WTC11 (cell line): ENCODE measurements around the gene GAB4. TPM values are rescaled to one million over a fixed set of nuclear protein-coding genes. Genes with fewer than 3 reads are reported as not detected.

Experiments
- ATAC-seq: fragments of 200-7000 bp; cut with Tn5 transposase; 2 replicates; pipeline ENCODE4 v1.10.0; 2021; ENCODE audit warnings: mild to moderate bottlenecking, moderate library complexity
- CTCF ChIA-PET: fragments of 300-600 bp; sonication (Branson Sonifier 250); formaldehyde crosslinking; loops from one replicate; lab custom pipeline; 2021; ENCODE audit warnings: antibody characterized with exemption; lab: Charles Lee
- POLR2A ChIA-PET: fragments of 350-600 bp; sonication (Branson Sonifier 250); formaldehyde crosslinking; loops from one replicate; lab custom pipeline; 2021; ENCODE audit warnings: antibody characterized with exemption; lab: Charles Lee
- DNase-seq: peaks from one replicate; pipeline ENCODE4 v3.0.0; 2021; ENCODE audit warnings: low spot score
- H3K27ac Mint-ChIP-seq: 2 replicates; pipeline ENCODE4 v1.8.0; 2021; ENCODE audit warnings: mixed read lengths
- H3K27me3 Mint-ChIP-seq: 2 replicates; pipeline ENCODE4 v1.8.0; 2021; ENCODE audit warnings: low read depth, mild to moderate bottlenecking, moderate library complexity, mixed read lengths
- H3K36me3 Mint-ChIP-seq: 2 replicates; pipeline ENCODE4 v1.8.0; 2021; ENCODE audit warnings: mixed read lengths
- H3K4me1 Mint-ChIP-seq: 2 replicates; pipeline ENCODE4 v1.8.0; 2022; ENCODE audit warnings: mixed read lengths
- H3K4me3 Mint-ChIP-seq: 2 replicates; pipeline ENCODE4 v1.8.0; 2021; ENCODE audit warnings: mild to moderate bottlenecking, moderate library complexity, mixed read lengths
- H3K9me3 Mint-ChIP-seq: 2 replicates; pipeline ENCODE4 v1.8.0; 2021; ENCODE audit warnings: mixed read lengths
- EMX1 ChIP-seq: fragments of 250-450 bp; sonication (Bioruptor Pico); IDR thresholded peaks from 2 replicates; pipeline ENCODE4 v1.8.0; 2021; ENCODE audit warnings: mild to moderate bottlenecking
- FOXJ3 ChIP-seq: sonication (generic); formaldehyde crosslinking; IDR thresholded peaks from 2 replicates; pipeline ENCODE4 v1.9.0; 2021; ENCODE audit warnings: missing genetic modification reagents, mild to moderate bottlenecking, borderline replicate concordance
- NR1H2 ChIP-seq: sonication (generic); formaldehyde crosslinking; IDR thresholded peaks from 2 replicates; pipeline ENCODE4 v1.9.0; 2021; ENCODE audit warnings: mild to moderate bottlenecking, moderate library complexity, missing genetic modification reagents
- NR3C1 ChIP-seq: sonication (generic); formaldehyde crosslinking; conservative IDR thresholded peaks from 2 replicates; pipeline ENCODE4 v1.8.1; 2023; ENCODE audit warnings: low read depth, mild to moderate bottlenecking, missing genetic modification reagents
- ZBTB21 ChIP-seq: sonication (generic); formaldehyde crosslinking; IDR thresholded peaks from 2 replicates; pipeline ENCODE4 v1.8.1; 2023; ENCODE audit warnings: mild to moderate bottlenecking, missing genetic modification reagents, borderline replicate concordance
- ZNF138 ChIP-seq: sonication (generic); formaldehyde crosslinking; conservative IDR thresholded peaks from 2 replicates; pipeline ENCODE4 v1.8.1; 2022; ENCODE audit warnings: mild to moderate bottlenecking, moderate library complexity, missing genetic modification reagents
- ZNF396 ChIP-seq: fragments of 250-450 bp; sonication (Bioruptor Pico); IDR thresholded peaks from 2 replicates; pipeline ENCODE4 v1.8.0; 2021; ENCODE audit warnings: mild to moderate bottlenecking, moderate library complexity, borderline replicate concordance
- total RNA-seq: library from RNA; stranded (reverse); gene quantifications from 3 replicates; pipeline ENCODE4 v1.2.3, GENCODE V29; 2021
- TF ChIP-seq, protein P1 (sequence below): fragments of 250-450 bp; sonication (Bioruptor Pico); IDR thresholded peaks from 2 replicates; pipeline ENCODE4 v2.1.2; 2022; ENCODE audit warnings: mild to moderate bottlenecking, moderate library complexity
- TF ChIP-seq, protein P2 (sequence below): sonication (generic); formaldehyde crosslinking; IDR thresholded peaks from 2 replicates; pipeline ENCODE4 v1.8.0; 2022; ENCODE audit warnings: mild to moderate bottlenecking, missing genetic modification reagents
- TF ChIP-seq, protein P3 (sequence below): sonication (generic); formaldehyde crosslinking; IDR thresholded peaks from 2 replicates; pipeline ENCODE4 v1.8.0; 2023; ENCODE audit warnings: missing genetic modification reagents
- TF ChIP-seq, protein P4 (sequence below): sonication (generic); formaldehyde crosslinking; IDR thresholded peaks from 2 replicates; pipeline ENCODE4 v1.8.1; 2023; ENCODE audit warnings: mild to moderate bottlenecking, missing genetic modification reagents
- TF ChIP-seq, protein P5 (sequence below): fragments of 200-600 bp; IDR thresholded peaks from 2 replicates; pipeline ENCODE4 v1.8.0; 2022; ENCODE audit warnings: antibody characterized with exemption
- TF ChIP-seq, protein P6 (sequence below): fragments of 250-450 bp; sonication (Bioruptor Pico); IDR thresholded peaks from 2 replicates; pipeline ENCODE4 v1.9.0; 2021; ENCODE audit warnings: mild to moderate bottlenecking
- TF ChIP-seq, protein P7 (sequence below): sonication (generic); formaldehyde crosslinking; IDR thresholded peaks from 2 replicates; pipeline ENCODE4 v1.8.0; 2022; ENCODE audit warnings: missing genetic modification reagents
- TF ChIP-seq, protein P8 (sequence below): fragments of 250-450 bp; sonication (Bioruptor Pico); IDR thresholded peaks from 2 replicates; pipeline ENCODE4 v1.9.0; 2021; ENCODE audit warnings: mild to moderate bottlenecking

The GAB4 gene
- total RNA-seq, 1 experiment from 2014 or later: 0.09 TPM

DNA sequence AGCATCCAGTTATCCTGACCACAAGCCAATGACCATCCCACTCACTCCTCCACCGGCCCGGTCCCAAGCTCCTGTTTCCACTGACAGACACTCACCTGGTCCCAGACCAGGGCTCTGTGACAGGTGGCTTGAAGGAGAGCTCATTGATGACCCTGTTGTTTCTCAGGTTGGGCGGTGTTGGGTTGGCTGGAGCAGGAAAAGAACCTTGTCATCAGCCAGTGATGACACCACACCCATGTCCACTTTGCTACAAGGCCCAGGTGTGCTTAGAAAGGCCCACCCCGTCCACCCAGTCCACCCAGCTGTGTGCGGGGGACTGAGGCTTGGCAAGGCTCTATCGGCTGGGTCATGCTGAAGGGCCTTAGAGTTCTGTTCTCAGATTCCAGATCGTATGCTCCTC is 42.9 kb downstream of the GAB4 start:
- POLR2A ChIA-PET: no interaction called here
- H3K27ac Mint-ChIP-seq: no peak overlapping the region
- CTCF ChIA-PET: interaction anchor here (0.6 kb wide), 1 partner anchor 109 kb away, joined by 3 read pairs; no protein-coding TSS in a partner anchor
- peaks cover 23% of the 10 kb centered on the region for H3K27me3 Mint-ChIP-seq
- peaks cover 73% of the 10 kb centered on the region for H3K9me3 Mint-ChIP-seq
- H3K4me1 Mint-ChIP-seq: no peaks in the 10 kb centered on the region
- H3K36me3 Mint-ChIP-seq: peaks cover 44% of the 10 kb centered on the region
- no peak for DNase-seq
- TF ChIP-seq ZBTB21 (no peak), ZNF396 (CRISPR knock-in tag) (no peak), FOXJ3 (CRISPR knock-in tag) (no peak), EMX1 (CRISPR knock-in tag) (no peak), NR3C1 (no peak), ZNF138 (no peak), NR1H2 (CRISPR knock-in tag) (no peak)
- TF ChIP-seq, protein P1, sequence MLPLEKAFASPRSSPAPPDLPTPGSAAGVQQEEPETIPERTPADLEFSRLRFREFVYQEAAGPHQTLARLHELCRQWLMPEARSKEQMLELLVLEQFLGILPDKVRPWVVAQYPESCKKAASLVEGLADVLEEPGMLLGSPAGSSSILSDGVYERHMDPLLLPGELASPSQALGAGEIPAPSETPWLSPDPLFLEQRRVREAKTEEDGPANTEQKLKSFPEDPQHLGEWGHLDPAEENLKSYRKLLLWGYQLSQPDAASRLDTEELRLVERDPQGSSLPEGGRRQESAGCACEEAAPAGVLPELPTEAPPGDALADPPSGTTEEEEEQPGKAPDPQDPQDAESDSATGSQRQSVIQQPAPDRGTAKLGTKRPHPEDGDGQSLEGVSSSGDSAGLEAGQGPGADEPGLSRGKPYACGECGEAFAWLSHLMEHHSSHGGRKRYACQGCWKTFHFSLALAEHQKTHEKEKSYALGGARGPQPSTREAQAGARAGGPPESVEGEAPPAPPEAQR (CRISPR knock-in tag): no peak
- TF ChIP-seq, protein P2, sequence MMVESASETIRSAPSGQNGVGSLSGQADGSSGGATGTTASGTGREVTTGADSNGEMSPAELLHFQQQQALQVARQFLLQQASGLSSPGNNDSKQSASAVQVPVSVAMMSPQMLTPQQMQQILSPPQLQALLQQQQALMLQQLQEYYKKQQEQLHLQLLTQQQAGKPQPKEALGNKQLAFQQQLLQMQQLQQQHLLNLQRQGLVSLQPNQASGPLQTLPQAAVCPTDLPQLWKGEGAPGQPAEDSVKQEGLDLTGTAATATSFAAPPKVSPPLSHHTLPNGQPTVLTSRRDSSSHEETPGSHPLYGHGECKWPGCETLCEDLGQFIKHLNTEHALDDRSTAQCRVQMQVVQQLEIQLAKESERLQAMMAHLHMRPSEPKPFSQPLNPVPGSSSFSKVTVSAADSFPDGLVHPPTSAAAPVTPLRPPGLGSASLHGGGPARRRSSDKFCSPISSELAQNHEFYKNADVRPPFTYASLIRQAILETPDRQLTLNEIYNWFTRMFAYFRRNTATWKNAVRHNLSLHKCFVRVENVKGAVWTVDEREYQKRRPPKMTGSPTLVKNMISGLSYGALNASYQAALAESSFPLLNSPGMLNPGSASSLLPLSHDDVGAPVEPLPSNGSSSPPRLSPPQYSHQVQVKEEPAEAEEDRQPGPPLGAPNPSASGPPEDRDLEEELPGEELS: no peak
- TF ChIP-seq, protein P3, sequence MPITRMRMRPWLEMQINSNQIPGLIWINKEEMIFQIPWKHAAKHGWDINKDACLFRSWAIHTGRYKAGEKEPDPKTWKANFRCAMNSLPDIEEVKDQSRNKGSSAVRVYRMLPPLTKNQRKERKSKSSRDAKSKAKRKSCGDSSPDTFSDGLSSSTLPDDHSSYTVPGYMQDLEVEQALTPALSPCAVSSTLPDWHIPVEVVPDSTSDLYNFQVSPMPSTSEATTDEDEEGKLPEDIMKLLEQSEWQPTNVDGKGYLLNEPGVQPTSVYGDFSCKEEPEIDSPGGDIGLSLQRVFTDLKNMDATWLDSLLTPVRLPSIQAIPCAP (CRISPR knock-in tag): no peak
- TF ChIP-seq, protein P4, sequence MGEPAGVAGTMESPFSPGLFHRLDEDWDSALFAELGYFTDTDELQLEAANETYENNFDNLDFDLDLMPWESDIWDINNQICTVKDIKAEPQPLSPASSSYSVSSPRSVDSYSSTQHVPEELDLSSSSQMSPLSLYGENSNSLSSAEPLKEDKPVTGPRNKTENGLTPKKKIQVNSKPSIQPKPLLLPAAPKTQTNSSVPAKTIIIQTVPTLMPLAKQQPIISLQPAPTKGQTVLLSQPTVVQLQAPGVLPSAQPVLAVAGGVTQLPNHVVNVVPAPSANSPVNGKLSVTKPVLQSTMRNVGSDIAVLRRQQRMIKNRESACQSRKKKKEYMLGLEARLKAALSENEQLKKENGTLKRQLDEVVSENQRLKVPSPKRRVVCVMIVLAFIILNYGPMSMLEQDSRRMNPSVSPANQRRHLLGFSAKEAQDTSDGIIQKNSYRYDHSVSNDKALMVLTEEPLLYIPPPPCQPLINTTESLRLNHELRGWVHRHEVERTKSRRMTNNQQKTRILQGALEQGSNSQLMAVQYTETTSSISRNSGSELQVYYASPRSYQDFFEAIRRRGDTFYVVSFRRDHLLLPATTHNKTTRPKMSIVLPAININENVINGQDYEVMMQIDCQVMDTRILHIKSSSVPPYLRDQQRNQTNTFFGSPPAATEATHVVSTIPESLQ: no peak
- TF ChIP-seq, protein P5, sequence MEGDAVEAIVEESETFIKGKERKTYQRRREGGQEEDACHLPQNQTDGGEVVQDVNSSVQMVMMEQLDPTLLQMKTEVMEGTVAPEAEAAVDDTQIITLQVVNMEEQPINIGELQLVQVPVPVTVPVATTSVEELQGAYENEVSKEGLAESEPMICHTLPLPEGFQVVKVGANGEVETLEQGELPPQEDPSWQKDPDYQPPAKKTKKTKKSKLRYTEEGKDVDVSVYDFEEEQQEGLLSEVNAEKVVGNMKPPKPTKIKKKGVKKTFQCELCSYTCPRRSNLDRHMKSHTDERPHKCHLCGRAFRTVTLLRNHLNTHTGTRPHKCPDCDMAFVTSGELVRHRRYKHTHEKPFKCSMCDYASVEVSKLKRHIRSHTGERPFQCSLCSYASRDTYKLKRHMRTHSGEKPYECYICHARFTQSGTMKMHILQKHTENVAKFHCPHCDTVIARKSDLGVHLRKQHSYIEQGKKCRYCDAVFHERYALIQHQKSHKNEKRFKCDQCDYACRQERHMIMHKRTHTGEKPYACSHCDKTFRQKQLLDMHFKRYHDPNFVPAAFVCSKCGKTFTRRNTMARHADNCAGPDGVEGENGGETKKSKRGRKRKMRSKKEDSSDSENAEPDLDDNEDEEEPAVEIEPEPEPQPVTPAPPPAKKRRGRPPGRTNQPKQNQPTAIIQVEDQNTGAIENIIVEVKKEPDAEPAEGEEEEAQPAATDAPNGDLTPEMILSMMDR: no peak
- TF ChIP-seq, protein P6, sequence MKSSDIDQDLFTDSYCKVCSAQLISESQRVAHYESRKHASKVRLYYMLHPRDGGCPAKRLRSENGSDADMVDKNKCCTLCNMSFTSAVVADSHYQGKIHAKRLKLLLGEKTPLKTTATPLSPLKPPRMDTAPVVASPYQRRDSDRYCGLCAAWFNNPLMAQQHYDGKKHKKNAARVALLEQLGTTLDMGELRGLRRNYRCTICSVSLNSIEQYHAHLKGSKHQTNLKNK (CRISPR knock-in tag): no peak
- TF ChIP-seq, protein P7, sequence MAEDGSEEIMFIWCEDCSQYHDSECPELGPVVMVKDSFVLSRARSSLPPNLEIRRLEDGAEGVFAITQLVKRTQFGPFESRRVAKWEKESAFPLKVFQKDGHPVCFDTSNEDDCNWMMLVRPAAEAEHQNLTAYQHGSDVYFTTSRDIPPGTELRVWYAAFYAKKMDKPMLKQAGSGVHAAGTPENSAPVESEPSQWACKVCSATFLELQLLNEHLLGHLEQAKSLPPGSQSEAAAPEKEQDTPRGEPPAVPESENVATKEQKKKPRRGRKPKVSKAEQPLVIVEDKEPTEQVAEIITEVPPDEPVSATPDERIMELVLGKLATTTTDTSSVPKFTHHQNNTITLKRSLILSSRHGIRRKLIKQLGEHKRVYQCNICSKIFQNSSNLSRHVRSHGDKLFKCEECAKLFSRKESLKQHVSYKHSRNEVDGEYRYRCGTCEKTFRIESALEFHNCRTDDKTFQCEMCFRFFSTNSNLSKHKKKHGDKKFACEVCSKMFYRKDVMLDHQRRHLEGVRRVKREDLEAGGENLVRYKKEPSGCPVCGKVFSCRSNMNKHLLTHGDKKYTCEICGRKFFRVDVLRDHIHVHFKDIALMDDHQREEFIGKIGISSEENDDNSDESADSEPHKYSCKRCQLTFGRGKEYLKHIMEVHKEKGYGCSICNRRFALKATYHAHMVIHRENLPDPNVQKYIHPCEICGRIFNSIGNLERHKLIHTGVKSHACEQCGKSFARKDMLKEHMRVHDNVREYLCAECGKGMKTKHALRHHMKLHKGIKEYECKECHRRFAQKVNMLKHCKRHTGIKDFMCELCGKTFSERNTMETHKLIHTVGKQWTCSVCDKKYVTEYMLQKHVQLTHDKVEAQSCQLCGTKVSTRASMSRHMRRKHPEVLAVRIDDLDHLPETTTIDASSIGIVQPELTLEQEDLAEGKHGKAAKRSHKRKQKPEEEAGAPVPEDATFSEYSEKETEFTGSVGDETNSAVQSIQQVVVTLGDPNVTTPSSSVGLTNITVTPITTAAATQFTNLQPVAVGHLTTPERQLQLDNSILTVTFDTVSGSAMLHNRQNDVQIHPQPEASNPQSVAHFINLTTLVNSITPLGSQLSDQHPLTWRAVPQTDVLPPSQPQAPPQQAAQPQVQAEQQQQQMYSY (CRISPR knock-in tag): no peak
- TF ChIP-seq, protein P8, sequence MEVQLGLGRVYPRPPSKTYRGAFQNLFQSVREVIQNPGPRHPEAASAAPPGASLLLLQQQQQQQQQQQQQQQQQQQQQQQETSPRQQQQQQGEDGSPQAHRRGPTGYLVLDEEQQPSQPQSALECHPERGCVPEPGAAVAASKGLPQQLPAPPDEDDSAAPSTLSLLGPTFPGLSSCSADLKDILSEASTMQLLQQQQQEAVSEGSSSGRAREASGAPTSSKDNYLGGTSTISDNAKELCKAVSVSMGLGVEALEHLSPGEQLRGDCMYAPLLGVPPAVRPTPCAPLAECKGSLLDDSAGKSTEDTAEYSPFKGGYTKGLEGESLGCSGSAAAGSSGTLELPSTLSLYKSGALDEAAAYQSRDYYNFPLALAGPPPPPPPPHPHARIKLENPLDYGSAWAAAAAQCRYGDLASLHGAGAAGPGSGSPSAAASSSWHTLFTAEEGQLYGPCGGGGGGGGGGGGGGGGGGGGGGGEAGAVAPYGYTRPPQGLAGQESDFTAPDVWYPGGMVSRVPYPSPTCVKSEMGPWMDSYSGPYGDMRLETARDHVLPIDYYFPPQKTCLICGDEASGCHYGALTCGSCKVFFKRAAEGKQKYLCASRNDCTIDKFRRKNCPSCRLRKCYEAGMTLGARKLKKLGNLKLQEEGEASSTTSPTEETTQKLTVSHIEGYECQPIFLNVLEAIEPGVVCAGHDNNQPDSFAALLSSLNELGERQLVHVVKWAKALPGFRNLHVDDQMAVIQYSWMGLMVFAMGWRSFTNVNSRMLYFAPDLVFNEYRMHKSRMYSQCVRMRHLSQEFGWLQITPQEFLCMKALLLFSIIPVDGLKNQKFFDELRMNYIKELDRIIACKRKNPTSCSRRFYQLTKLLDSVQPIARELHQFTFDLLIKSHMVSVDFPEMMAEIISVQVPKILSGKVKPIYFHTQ: no peak
- H3K4me3 Mint-ChIP-seq: no peak overlapping the region
- ATAC-seq: no peak
